22Rv1 (cell line): ENCODE measurements around the gene SND1.

Experiments
- H3K27ac ChIP-seq: fragments of 450-650 bp; 2 replicates; pipeline ENCODE4 v1.5.1; 2017
- ZFX ChIP-seq: fragments of 450-650 bp; IDR thresholded peaks from 2 replicates; pipeline ENCODE4 v1.6.1; 2017; ENCODE audit warnings: antibody characterized with exemption, borderline replicate concordance
- TF ChIP-seq, protein P1 (sequence below): fragments of 450-650 bp; IDR thresholded peaks from 2 replicates; pipeline ENCODE4 v1.5.1; 2017; ENCODE audit warnings: mild to moderate bottlenecking

SND1 gene

DNA sequence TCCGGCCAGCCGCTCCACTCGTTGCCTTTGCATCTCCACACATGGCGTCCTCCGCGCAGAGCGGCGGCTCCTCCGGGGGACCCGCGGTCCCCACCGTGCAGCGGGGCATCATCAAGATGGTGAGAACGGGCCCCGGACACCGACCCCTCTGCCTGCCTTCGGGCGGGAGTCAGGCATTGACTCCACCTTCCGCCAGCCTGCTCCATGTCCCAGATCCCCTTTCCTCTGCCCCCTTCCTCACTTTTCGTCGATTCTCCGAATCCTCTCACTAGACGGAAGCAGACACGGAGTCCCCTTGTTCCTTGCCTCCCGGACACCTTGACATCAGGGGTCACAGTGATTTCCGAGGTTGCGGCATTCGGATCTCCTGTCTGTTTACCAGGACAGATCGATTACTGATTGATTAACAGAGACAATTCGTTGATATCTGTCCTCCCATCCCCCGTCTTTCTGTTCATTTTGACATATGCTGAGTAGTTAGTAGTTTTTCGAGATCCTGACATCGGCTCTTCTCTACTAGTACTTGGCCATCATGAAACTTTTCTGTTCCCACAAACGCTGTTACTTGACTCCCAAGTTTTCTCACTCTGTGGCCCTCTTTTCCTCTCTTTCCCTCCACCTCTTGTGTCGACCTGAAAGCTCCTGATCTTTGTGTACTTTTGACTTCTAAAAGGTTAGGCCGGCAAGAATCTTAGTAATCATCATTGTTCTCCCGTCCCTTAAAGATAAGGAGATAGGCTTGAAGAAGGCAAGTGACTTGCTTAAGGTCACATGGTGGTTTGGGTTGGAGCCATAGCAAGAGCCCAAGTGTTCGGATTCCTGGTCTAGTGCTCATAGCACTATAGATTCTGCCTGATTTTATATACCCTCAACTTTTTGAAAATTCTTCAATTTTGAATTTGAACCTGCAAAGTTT lies 597 bp downstream of the SND1 start:
- TF ChIP-seq, protein P1, sequence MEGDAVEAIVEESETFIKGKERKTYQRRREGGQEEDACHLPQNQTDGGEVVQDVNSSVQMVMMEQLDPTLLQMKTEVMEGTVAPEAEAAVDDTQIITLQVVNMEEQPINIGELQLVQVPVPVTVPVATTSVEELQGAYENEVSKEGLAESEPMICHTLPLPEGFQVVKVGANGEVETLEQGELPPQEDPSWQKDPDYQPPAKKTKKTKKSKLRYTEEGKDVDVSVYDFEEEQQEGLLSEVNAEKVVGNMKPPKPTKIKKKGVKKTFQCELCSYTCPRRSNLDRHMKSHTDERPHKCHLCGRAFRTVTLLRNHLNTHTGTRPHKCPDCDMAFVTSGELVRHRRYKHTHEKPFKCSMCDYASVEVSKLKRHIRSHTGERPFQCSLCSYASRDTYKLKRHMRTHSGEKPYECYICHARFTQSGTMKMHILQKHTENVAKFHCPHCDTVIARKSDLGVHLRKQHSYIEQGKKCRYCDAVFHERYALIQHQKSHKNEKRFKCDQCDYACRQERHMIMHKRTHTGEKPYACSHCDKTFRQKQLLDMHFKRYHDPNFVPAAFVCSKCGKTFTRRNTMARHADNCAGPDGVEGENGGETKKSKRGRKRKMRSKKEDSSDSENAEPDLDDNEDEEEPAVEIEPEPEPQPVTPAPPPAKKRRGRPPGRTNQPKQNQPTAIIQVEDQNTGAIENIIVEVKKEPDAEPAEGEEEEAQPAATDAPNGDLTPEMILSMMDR: no peak
- no peak for TF ChIP-seq ZFX
- peak overlapping the region; percentile 79 for H3K27ac ChIP-seq

DNA sequence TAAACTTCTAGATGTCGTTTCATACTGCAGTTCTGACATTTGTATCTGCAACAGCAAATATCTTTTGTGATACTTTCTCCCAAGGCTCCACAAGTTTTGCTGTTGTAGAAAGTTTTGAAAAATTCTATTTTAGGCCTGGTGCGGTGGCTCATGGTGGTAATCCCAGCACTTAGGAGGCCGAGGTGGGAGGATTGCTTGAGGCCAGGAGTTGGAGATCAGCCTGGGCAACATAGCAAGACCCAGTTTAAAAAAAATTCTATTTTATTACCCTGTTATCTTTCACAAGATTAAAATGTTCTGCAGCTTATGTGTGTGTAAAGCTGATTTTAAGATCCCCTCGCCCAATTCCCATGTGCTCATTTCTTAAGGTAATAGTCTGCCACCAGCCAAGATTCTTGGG lies 1.4 kb downstream of the SND1 start:
- no peak overlapping the region for H3K27ac ChIP-seq
- no peak for TF ChIP-seq ZFX
- TF ChIP-seq, protein P1: no peak

DNA sequence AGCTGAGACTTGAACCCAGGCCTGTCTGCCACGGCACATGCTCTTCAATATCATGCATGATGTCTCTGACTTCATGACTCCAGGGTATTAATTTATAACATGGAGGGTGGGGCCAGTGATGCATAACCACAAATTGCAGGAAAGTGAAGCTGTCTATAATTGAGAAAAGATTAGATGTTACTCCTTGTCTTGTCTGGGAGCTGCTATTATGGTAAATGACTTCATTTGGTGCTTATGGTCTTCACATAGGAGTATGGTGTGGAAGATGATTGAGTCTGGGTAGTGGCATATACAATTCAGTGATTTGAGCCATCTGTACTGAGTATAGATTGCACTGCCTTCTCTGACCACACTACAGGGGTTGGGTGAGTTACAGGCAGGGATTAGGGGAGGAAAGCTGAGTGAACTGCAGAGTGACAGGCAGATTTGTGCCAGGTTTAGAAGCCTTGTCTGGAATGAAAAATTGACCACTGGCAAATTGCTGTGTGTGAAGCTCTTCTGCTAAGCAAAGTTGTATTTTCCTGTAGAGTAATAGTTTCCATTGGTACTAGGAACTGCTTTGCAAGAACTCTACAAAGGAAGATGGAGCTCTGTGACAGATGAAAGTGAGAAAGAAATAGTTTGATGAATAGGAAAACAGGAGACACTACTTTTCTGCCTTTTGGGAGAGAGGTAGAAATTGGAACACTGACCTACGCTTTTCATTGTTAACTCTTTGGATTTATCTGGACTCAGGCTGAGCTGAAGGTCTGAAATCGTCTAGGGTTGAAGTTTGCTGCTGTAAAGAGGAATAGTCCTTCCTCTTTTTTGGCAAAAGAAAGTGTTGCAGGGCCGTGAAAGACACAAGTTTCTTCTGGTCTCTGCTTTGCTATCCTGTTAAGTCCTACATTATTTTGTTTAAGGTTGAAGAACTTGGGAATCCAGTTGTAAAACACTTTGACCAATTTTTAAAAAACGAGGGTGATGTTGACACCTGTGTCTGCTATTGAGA lies 2.7 kb downstream of the SND1 start:
- no peak overlapping the region for H3K27ac ChIP-seq
- TF ChIP-seq, protein P1: no peak
- no peak for TF ChIP-seq ZFX

DNA sequence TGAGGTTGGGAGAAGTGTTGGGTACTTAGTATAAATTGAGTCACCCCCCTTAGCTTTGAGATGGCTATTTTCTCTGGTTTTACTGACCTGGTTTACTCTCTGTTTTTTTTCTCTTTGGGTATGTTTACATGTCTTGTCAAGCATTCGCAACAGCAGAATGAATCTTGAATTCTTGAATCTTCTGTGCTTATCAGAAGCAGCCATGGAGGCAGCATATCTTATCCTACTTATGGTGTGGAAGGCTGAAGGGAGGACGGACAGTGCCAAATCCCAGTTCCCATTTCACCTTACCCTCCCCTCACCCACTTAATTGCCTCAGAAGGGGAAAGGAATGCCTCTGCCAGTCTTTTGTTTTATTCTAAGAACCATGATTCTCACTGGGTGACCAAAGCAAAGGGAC lies 3.7 kb downstream of the SND1 start:
- no peak for TF ChIP-seq ZFX
- TF ChIP-seq, protein P1: no peak
- no peak overlapping the region for H3K27ac ChIP-seq

DNA sequence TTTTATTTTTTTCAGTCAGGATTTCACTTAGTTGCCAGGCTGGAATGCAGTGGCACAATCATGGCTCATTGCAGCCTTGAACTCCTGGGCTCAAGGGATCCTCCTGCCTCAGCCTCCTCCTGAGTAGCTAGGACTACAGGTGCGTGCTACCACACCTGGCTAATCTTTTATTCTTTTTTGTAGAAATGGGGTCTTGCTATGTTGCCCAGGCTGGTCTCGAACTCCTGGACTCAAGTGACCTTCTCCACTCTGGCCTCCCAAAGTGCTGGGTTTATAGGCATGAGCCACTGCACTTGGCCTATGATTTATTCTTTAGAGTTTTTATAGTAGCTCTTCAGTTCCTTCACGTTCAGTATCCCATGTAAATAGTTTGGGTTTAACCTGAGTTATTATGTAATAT lies 5.5 kb downstream of the SND1 start:
- no peak overlapping the region for H3K27ac ChIP-seq
- TF ChIP-seq, protein P1: no peak
- TF ChIP-seq ZFX: no peak

DNA sequence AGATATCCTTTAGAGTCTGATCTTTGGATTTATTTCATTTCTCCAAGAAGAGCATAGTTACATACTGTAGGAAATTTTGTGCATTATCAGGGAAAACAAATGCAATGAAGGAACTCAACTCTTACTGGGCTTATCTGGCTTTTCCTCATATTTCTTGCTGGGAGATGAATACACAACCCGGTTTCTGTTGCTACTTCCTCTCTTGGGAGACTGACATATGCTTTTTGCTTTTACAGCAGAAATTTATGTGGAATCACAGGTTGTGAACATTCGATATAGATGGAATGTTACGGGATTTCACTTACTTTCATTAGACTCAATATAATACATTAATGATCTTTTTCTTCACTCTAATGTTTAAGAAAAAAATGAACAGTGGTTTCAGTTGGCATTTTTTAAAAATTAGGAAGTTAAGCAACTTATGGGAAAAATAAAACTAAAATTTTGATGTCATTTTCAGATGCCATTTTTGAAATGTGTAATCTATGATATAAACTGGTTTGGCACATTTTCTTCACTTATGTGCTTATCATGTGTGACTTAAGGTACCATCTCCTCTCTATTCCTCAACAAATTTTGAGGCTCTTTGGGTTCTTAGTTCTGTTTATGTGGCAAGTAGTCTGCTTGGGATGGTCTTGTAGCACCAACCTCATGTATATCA lies 7.1 kb downstream of the SND1 start:
- TF ChIP-seq, protein P1: no peak
- TF ChIP-seq ZFX: no peak
- no peak overlapping the region for H3K27ac ChIP-seq
